IMR-90 (cell line): ENCODE measurements around the gene C10orf90.

Source experiments
- BHLHE40 ChIP-seq: fragments of 150-350 bp; IDR thresholded peaks from 2 replicates; pipeline ENCODE4 v1.6.1; 2016; ENCODE audit warnings: mild to moderate bottlenecking, low read depth, low read length
- CEBPB ChIP-seq: IDR thresholded peaks from 2 replicates; pipeline ENCODE4 v1.6.1; 2012; ENCODE audit warnings: low read depth, low read length, improper control_type of control experiment
- MXI1 ChIP-seq: IDR thresholded peaks from 2 replicates; pipeline ENCODE4 v1.6.1; 2012; ENCODE audit warnings: low read depth, mild to moderate bottlenecking, low read length, moderate library complexity, borderline replicate concordance
- POLR2A ChIP-seq: IDR thresholded peaks from 2 replicates; pipeline ENCODE4 v1.6.1; 2012; ENCODE audit warnings: mild to moderate bottlenecking, low read depth, low read length
- RFX5 ChIP-seq: IDR thresholded peaks from 2 replicates; pipeline ENCODE4 v1.8.0; 2012; ENCODE audit warnings: low read depth, mild to moderate bottlenecking, low read length, moderate library complexity
- SMC3 ChIP-seq: fragments of 150-350 bp; IDR thresholded peaks from 2 replicates; pipeline ENCODE4 v1.6.1; 2016; ENCODE audit warnings: low read depth, mild to moderate bottlenecking, antibody characterized with exemption, low read length, moderate library complexity
- TF ChIP-seq, protein P1 (sequence below): conservative IDR thresholded peaks from 2 replicates; pipeline ENCODE4 v1.5.1; 2012; ENCODE audit warnings: mild to moderate bottlenecking, low read depth, low read length, improper control_type of control experiment
- TF ChIP-seq, protein P2 (sequence below): fragments of 150-350 bp; IDR thresholded peaks from 2 replicates; pipeline ENCODE4 v1.6.1; 2016; ENCODE audit warnings: low read depth, mild to moderate bottlenecking, low read length, moderate library complexity, borderline replicate concordance

DNA sequence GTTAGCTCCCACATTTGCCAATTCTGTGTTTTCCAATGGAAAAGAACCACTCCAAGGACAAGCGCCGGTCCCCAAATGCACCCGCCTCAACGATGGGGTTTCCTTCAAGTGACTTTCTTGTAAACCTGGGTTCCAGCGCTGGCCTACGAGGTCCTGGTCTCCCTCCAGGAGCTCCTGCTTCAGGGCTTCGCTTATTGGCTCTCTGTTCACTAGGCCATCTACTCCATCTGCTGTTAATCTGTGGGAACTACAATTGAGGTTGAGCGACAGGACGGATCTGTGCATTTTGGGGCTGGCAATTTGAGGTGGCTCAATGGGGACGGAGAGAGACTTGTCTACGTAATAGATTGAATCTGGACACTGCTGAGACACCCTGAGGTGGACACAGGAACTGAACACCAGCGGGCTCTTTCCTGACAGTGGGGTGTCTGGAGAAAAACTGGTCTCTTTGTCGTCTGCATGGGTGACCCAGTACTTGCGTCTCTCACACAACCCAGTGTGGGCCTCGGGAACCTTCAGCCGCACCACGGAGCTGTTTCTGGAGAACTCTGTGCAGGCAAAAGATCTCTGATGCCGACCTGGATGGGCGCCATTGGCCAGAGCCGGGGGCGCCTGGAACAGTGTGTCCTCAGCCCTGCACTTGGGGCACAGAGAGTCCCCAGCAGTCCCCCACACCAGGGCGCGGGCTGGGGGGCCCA, 166.3 kb downstream of the C10orf90 start:
- TF ChIP-seq, protein P1, sequence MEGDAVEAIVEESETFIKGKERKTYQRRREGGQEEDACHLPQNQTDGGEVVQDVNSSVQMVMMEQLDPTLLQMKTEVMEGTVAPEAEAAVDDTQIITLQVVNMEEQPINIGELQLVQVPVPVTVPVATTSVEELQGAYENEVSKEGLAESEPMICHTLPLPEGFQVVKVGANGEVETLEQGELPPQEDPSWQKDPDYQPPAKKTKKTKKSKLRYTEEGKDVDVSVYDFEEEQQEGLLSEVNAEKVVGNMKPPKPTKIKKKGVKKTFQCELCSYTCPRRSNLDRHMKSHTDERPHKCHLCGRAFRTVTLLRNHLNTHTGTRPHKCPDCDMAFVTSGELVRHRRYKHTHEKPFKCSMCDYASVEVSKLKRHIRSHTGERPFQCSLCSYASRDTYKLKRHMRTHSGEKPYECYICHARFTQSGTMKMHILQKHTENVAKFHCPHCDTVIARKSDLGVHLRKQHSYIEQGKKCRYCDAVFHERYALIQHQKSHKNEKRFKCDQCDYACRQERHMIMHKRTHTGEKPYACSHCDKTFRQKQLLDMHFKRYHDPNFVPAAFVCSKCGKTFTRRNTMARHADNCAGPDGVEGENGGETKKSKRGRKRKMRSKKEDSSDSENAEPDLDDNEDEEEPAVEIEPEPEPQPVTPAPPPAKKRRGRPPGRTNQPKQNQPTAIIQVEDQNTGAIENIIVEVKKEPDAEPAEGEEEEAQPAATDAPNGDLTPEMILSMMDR: peak; percentile 79
- TF ChIP-seq BHLHE40 (no peak), MXI1 (no peak), RFX5 (no peak), CEBPB (no peak), SMC3 (peak; percentile 96), POLR2A (no peak)
- TF ChIP-seq, protein P2, sequence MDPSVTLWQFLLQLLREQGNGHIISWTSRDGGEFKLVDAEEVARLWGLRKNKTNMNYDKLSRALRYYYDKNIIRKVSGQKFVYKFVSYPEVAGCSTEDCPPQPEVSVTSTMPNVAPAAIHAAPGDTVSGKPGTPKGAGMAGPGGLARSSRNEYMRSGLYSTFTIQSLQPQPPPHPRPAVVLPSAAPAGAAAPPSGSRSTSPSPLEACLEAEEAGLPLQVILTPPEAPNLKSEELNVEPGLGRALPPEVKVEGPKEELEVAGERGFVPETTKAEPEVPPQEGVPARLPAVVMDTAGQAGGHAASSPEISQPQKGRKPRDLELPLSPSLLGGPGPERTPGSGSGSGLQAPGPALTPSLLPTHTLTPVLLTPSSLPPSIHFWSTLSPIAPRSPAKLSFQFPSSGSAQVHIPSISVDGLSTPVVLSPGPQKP: no peak
